GDM1 (cell line): ENCODE results near the gene ASB12.
"Not testable (repeated sequence)": the region's sequence is repeated elsewhere in the genome, so short reads cannot be mapped to it uniquely, and the experiment has no call there.

Source experiments
- DNase-seq: peaks from one replicate; lab custom pipeline; 2025; lab: John Stamatoyannopoulos, UW

Gene ASB12, protein sequence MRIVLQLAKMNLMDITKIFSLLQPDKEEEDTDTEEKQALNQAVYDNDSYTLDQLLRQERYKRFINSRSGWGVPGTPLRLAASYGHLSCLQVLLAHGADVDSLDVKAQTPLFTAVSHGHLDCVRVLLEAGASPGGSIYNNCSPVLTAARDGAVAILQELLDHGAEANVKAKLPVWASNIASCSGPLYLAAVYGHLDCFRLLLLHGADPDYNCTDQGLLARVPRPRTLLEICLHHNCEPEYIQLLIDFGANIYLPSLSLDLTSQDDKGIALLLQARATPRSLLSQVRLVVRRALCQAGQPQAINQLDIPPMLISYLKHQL

DNA sequence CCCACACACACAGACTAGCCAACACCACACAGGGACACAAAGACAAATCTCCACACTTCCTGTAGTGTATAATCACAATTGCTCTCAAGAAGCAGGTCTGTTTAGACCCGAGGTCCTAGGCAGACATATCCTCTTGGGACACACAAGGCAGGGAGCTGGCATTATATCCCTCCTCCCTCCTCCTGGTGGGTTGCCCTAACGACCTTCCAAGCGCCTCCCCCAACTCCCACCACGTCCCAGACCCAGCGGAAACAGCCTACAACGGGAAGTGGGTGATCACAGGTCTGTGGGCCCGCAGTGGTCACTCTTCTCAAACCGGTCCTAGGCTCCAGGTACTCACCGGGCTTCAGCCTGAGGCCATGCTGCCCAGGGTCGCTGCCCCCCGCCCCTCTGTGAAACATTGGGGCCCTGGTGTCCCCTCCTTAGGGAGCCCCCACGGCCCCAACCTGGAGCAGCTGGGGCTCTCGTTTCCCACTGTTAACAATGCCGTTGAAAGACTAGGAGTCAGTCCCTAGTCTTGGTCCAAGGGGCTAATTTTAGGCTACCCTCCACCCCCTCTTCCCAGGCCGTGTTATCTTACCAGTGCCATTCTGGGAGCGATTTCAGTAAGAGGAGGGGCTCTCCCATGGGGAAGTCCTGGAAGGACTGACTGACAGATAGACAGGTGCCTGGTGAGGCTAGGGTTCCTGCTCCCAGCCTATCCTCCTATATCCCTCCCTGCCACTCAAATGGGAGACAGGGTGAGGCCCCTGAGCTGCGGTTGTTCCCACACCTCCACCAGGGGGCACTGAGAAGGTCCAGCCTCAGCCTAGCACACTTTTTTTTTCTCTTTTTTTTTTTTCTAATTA is at the start of gene ASB12:
Gene ASB12, minus strand, starts transcription at position 485 of the 848 bp plus-strand sequence. CDS start 4,957 bp downstream, outside the sequence.
- DNase-seq = no peak

DNA sequence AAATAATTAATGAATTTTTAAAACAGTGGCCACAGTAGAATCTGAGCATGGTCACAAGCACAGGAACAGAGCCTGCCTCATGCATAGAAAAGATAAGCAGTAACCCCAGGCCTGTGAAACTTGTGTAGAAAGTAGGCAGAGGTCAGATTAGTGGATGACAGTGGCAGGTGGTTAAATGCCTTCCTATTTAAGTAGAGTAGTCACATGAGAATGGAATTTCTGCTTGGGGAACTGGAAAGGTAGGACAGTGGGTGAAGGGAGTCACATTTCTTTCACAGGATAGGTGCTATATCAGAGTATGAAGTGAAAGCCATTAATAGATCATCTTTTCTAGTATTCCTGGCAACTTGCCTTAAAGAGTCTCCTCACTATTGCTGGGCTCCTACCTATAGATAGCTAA is 34.9 kb upstream of the ASB12 start:
- no peak for DNase-seq

DNA sequence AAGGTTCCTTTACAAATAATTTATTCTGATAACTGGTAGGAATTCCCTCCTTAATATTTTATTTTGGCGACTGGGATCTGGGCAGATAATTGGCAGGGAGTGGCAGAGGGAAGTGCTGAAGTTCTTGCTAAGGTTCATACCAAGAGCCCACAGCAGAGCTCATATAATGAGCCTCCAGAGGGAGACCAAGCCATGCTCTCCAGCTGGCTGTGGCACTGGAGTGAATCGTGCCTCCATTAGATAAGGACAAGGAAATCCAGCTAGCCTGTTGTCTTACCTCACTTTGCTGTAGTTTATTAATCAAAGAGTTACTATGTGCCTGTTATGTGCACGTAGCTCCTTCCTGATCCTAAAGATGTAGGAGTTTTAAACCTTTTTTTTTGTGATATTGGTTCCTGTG is 1.3 kb downstream of the ASB12 start:
- DNase-seq = no peak

DNA sequence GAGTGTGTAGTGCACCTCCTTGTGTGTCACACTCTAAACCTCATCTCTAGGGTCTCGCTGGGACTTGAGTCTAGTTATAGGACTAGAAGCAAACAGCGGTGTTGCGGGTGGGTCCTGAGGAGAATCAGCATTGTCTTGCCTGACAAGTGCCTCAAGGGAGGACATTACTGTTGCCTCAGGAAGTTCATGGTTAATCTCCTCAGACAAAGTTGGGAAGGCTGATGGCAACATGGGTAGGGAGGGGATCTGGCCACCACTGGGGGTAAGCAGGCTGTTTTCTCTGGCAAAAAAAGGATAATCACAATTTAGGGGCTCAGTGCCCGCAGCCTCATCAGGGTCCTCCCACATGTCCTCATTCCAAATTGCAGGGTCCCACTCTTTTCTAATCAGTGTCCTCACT is 12.4 kb downstream of the ASB12 start:
- DNase-seq = no peak

DNA sequence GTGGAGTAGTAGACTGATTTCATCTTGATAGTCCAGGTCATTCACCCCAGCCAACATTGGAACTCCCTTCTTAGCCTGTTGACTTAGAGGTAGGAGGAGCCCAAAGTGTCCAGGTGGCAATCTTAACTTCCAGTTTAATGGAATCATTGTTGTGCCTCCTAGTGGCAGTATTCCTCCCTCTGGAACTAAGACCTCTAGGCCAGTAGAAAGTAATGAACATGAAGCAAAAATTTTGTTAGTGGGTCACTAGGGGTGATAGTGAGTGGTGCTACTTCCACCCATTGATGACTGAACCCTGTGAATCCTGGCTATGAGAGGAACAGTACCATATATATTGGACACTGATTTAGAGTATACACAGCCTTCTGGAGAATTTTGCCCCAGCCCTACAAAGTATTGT is 16.4 kb downstream of the ASB12 start:
- DNase-seq = not testable (repeated sequence)

DNA sequence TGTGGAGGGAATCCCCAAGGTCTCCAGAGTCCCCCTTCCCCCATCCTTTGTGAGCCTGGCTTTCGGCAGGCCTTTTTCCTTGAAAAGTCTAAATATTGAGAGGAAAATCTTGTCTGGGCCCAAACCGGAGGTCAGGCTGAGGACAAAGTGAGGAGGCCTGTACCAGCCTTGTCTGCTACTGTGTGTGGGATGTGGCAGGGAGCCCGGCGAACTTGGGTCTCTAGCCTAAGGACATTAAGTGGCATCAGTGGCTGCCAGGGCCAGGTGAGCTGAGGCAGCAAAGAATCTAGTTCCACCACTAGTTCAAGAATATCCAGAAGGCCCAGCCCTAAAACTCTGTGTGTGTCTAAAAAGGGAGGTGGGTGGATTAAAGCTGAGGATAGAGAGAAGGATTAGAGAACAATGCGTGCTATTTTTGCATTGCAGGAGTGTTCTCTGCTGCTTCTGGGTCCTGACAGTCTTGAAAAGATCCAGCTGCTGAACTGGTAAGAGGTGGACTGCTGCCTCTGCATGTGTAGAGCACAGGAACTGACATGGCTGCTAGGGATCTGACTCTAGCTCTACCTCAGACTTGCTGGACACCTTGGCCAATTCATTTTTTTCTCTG is 23.7 kb downstream of the ASB12 start:
- no peak for DNase-seq

DNA sequence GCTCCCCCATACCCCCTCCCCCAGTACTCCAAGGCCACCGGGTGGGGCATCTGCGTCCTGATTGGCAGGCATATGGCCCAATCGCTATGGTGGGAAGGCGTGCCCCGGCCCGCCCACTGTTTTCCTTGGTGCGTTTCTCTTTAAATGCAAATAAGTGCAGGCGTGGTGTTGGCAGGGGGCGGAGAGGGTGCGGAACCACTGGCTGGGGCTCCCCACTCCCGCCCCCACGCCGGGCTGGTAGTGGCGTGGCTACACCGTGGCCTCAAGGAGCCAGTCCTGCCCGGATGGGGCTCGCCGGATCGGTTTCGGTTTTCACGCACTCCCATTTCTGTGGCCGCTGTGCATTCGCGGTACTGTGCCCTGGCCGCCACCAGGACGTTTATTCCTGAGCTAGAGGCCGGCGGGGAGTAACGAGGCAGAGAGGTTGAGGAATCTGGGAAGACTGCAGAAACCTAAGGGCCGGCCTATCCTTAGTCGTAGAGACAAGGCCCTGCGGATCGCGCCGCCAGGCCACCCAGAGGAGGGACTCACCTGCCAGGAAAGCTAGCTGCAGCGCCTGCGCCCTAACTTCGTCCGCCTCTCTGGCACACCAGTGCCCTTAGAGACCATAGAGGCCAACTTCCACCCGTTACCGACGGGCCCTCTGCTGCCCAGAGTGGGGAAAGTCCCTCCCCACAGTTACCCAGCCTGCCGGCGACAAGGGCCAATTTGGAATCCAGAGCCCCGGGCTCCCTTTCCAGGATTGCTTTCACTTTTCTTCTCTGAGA is 24.5 kb downstream of the ASB12 start:
- peak; percentile 85 for DNase-seq

DNA sequence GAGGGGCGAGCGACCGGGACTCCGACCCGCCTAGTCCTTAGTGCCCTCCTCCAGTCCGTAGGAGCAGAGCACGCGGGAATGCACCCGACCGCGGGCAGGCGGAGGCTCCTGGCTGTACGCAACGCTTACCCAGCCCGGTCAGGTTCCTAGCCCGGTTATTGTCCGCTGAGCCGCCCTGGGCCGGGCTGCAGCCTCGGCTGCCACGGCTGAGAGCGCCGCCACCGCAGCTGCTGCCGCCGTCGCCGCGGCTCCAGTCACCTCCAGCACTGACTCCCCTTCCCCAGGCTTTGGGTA is 25.0 kb downstream of the ASB12 start, which contains the start of gene AMER1:
Gene AMER1, minus strand, starts transcription at position 268 of the 294 bp plus-strand sequence. CDS start 12,422 bp downstream, outside the sequence.
- no peak for DNase-seq

DNA sequence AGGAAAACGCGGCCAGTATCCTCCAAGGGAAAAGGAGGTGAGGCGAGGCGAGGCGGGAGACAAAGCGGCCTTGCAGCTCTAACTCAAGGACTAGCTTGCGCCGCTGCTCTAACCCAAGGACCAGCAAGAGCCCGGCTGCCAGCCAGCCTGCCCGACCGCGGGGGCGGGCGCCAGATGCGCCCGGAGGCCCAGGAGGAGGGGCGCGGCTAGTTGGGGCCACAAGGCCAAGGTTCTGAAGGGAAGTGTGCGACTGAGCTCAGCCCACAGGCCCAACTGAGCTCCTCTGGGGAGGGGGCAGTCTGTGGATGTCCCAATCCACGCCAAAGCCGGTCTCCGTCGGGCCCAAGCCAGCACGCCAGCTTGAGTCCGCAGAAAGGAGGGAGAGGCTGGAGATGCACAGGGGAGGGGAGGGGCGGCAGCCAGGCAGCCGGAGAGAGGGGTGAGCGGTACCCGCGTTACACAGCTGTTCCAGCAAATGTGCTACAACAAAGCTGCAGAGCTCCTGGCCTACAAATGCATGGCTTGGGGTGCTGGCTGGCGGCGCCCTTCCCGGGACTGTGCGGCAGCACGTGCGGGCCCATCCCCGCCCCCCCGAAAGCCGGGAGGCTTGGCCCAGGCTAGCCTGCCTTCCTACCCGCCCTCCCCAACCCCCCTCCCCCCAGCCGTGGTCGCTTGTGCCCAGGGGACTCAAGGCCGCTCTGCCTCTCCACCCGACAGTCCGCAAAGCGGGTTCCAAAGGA is 25.5 kb downstream of the ASB12 start:
- no peak for DNase-seq

DNA sequence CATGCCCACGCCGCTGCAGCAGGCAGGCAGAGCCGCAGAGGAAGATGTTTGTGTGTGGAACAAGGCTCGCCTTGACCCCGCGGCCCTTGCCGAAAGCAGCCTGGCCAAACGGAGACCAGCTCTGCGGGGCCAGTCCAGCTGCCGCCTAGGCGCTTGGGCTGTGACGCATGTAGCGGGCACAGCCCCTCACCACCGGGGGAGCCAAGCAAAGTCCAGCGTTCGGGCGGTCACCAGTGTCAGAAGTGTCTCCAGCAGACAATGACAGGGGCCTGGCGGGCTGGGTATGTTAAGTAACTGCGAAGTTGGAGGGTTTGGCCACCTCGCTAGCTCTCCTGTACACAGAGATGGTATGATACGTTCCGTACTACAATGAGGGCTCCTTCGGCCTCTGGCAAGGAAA is 26.2 kb downstream of the ASB12 start:
- no peak for DNase-seq

DNA sequence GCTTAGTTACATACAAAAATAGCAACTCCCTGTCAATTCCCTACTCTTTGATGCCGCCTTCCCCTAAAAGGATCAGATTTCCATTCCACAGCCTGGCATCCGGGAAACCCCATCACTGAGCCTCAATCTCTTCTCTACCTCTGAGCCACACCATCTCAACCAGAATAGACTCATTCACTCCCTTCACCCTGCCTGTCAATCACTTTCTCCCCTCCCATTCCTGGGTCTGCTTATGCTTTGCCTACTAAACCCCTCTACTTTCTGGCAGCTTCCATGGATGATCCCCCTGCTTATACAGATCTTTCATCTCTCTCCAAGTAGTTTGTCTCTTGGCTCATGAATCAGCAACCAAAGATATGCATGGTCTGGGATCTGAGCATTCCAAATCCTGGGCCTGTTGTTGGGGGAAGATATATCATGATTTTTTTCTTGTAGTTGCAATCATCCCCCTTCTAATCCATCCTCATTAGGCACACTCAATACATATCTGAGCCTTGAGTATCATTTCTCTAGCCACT is 27.5 kb downstream of the ASB12 start:
- DNase-seq = no peak

DNA sequence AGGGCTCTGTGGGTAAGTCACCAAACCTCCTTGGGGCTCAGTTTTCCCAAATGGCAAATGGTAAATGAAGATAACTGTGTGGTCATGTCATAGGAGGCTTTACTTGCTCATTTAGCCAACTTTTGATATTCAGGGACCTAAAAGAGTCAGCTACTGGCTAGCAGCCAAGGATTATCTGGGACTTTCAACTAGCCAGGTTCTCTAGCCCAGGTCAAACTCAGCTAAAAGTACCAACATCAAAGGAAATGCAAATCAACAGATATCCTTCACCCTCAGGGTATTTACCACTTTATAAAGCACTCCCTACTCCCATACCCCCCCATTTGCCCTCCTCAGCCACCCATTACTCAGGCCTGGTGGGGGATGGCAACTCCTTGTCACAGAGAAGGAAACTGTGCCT is 32.4 kb downstream of the ASB12 start:
- DNase-seq = no peak

DNA sequence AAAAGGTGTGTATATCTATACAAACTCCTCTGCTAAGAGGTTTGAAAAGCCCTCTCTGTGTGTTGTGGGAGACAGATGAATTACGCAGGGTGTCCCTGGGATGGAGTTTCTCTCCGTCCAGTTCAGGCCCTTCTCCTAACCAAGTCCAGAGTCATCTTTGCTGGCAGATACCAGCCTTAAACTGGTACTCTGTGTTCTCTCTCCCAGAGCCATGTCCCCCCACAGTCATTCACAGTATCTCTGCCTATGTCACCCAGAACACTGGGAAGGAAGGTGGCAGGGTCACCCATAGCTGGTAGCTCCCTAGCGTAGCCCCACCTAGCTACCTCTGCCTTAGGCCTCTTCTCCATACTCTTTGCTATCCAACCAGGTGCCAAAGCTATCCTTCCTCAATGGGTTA is 33.8 kb downstream of the ASB12 start:
- DNase-seq = no peak

DNA sequence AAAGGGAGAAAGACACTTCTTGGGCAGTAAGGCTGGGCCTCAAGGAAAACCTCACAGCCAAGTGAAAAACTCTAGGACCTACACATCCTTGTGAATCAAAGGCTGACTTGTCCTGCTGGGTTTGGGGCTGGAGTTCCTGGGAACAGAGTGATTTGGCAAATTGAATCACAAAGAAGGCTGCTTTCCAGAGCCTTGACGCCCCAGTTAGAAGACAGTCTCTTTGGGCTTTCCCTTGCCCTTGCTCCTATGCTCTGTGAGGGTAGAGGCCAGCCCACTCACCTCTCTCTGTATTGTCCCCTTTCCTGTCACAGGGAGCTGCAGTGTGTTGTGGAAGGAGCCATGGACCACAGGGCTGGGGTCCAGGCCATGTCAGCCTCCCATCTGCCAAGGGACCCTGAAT is 34.5 kb downstream of the ASB12 start:
- DNase-seq = no peak

DNA sequence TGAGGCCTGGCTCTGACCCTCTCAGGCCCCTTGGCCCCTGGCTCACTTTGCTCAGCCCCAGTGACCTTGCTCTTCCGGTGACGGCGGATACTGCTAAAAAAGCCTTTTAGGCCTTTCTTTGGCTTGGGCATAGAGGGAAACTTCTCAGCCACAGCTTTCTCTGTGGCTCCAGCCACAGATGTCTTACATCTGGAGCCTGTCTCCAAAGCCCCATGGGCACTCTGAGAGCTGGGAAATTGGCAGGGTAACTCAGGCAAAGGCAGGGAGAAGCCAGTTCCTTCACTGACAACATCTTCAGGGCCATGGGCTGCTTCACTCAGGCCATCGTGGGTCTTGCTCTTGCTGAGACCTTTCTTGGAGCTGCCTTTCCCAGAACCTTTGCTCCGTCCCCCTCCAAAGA is 37.7 kb downstream of the ASB12 start:
- no peak for DNase-seq

DNA sequence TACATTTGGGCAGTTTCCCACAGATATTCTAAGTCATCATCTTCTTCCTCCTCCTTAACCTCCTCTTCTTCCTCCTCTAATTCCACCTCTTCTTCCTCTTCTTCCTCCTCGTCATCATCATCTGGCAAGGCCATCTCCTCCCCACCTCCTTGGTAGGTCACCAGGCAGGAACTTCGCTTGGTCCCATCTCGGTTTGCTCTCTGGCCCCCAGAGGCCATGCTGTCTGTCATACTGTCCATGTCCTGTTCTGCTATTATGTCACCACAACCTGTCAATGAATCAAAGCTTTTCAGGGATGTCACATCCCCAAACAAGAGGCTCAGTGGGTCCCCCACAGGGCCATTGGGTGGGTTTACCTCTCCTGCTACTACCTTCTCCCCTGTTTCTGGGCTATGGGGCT is 38.4 kb downstream of the ASB12 start:
- DNase-seq = no peak

DNA sequence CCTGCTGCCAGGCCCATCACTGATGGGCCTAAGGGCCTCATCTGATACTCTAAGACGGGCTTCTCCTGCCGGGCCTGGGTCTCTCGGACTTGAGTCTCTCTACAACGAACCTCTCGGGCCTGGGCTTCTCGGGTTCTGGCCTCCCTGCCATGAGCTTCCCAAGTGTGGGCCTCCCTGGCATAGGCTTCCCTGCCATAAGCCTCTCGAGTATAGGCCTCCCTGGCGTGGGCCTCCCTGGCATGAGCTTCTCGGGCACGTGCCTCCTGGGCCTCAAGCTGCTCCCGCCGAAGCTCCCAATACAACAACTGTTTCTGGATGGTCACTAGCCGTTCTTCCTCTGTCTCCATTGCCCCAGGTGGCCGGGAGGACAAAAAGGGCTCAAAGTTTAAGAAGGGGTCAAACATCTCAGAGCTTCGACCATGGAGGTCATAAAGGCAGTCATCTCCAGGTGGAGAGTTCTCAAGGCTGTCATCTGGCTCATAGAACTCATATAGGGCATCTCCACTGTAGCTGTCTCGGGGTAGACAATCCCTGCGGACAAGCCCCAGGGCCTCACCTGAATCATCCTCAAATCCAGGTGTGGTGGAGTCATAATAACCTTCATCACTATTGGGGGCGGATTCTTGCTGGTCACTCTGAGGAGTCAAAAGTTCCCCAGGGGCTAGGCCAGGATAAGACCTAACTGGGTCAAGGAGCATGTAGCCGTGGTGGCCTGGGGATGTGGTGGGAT is 39.0 kb downstream of the ASB12 start:
- no peak for DNase-seq

DNA sequence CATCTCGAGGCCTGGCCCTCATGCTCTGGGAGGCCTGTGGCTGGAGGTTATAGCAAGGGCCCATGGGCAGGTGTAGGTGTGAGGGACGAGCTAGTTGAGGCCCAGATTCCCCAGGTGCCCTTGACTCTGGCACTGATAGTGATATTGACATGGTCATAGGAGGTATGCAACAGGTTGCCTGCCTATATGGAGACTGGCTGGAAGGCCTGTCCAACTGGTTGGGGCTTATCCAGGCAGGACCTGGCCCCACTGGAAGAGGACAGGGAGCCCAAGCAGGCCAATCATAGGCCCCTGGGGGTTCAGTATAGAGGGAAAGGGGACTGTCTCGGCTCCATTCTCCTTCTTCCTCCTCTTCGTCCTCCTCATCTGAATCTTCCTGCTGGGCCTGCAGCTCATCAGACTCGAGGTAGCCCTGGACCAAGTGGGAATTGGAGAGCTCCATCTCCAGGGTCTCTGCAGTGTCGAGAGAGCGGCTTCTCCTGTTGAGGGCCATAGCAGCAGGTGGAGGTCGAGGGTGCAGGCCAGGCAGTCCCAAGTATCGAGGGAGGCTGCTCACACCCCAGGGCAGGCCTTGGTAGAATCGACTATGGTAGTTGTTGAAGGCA is 40.2 kb downstream of the ASB12 start:
- DNase-seq = no peak

DNA sequence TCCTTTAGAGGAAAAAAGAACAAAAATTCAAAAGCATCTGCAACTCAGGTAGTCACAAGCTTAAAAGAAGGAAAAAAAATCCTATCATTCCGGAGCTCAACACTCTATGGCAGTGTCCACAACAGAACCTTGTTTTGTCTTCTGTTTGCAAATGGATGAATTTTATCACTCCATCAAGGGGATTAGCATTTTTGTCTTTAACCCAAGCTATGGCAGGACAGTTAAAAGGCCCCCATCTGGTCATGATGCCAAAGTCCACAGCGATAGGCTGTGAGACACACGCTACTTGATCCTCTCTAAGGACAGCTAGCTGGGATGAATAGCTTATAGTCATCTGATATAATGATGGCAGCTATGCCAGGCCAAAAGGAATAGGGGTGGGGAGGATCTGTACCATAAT is 41.5 kb downstream of the ASB12 start:
- no peak for DNase-seq

DNA sequence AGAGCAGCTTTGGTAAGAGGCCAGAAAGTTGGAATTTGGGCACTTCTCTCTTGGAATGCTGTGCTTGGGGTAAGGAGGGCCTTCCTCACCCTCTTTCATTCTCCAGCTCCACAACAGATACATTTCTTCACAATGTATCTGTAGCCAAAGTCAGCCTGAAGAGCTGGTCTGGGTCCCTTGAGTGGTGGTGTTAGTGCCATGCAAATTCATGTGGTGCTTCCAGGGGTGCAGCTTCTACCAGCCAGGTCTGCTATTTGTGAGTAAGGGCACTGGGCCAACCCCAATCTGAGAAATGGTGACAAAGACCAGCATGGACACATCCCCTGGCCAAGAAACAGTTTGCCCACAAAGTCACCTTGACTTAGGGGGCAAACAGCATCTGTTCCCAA is 42.7 kb downstream of the ASB12 start:
- no peak for DNase-seq
